GM18519 (cell line): ENCODE measurements around the gene ERLEC1.
"Not testable (repeated sequence)": the region's sequence is repeated elsewhere in the genome, so short reads cannot be mapped to it uniquely, and the experiment has no call there.

Source experiments
- ATAC-seq: cut with Tn5 transposase; IDR thresholded peaks from one replicate; pipeline ENCODE4 v1.9.1; 2021; ENCODE audit warnings: mild to moderate bottlenecking, moderate library complexity; ENCODE audit not compliant: unreplicated experiment, low FRiP score

The ERLEC1 gene

DNA sequence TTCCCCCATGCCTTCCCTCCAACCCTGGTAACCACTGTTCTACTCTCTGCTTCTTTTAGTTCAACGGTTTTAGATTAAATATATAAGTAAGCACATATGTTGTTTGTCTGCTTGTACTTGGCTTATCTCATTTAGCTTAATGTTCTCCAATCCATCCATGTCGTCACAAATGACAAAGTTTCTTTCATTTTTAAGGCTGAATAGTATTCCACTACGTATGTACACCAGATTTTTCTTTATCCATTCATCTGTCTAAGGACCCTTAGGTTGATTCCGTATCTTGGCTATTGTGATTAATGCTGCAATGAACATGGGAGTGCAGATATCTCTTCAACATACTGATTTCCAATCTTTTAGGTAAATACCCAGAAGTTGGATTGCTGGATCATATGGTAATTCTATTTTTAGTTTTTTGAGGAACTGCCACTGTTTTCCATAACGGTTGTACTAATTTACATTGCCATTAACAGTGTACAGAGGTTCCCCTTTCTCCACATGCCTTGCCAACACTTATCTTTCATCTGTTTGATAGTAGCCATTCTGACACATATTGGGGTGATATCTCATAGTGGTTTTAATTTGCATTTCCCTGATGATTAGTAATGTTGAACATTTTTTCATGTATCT, 8.2 kb upstream of the ERLEC1 start:
- no peak for ATAC-seq

- no peak for ATAC-seq
Observed at GRCh38 chr2:53780056-53780455, 6.8 kb upstream of the ERLEC1 start.

- ATAC-seq, result no peak
Observed at GRCh38 chr2:53782676-53783075, 4.2 kb upstream of the ERLEC1 start.

DNA sequence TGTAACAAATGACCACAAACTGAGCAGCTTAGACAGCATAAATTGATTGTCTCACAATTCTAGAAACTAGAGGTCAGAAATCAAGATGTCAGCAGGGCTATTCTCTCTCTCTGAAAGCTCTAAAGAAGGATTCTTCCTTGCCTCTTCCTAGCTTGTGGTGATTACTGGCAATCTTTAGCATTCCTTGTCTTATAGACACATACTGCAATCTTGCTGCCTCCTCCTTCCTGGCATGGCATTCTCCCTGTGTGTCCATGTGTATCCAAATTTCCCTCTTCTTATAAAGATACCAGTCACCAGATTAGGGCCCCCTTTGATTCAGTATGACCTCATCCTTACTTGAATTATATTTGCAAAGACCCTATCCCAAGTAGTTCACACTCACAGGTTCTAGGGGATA, 2.4 kb upstream of the ERLEC1 start:
- no peak for ATAC-seq

DNA sequence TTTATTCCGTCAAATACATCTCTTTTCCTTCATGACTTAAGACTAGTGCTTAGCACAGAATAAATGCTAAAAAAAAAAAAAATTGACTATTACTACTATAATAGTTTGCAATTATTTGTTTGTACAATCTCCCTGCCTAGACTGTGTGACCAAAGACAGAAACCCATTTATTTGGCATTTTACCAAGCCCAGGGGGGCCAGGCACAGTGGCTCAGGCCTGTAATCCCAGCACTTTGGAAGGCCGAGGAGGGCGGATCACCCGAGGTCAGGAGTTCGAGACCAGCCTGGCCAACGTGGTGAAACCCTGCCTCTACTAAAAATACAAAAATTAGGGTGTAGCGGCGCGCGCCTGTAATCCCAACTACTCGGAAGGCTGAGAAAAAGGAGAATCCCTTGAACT, 1.5 kb upstream of the ERLEC1 start:
- ATAC-seq, result no peak

GRCh38 chr2:53786352-53786704, 516 bp upstream of the ERLEC1 start:
- peak; percentile 0 for ATAC-seq

- ATAC-seq, result no peak
Observed at GRCh38 chr2:53787614-53788289, 908 bp downstream of the ERLEC1 start.

DNA sequence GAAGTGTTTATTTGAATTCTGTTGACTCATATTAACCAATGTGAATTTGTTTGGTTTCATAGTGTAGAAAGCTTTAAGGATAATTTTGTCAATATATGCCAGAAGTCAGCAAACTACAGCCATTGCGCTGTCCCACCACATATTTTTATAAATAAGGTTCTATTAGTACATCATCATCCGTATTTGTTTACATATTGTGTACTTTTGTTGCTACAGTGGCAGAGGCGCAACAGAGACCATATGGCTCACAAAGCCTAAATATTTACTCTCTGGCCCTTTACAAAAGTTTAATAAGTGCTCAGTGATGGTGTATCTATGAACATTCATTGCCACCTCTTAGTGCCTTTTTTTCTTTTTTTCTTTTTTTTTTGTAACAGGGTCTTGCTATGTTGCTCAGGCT, 6.4 kb downstream of the ERLEC1 start:
- ATAC-seq, result no peak

DNA sequence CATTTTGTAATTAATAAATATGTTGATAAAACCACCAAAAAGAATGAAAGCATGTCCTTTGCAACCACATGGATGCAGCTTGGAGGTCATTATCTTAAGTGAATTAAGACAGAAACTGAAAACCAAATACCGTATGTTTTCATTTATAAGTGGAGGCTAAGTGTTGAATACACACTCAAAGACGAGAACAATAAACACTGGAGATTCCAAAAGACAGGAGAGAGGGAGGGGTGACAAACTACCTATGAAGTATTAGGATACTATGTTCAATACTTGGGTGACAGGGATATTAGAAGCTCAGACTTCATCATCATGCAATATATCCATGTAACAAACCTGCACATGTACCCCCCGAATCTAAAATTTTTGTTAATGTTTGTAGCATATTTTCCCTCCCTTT, 7.0 kb downstream of the ERLEC1 start:
- ATAC-seq, result no peak

DNA sequence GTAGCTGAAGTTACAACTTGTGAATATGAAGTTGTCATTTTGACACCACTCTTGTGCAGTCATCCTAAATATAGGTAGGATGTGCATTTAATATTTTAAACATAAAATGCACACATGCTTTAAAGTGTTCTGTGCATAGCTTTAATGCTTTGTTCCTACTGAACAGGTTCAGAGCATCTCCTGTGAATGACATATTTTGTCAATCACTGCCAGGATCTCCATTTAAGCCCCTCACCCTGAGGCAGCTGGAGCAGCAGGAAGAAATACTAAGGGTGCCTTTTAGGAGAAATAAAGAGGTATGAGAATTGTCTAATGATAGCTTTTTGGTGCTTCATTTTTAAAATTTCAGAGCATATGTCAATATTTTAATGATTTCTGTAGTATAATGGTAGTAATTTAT, 14.7 kb downstream of the ERLEC1 start:
- ATAC-seq, result no peak

GRCh38 chr2:53802617-53803151, 15.8 kb downstream of the ERLEC1 start:
- no peak for ATAC-seq

DNA sequence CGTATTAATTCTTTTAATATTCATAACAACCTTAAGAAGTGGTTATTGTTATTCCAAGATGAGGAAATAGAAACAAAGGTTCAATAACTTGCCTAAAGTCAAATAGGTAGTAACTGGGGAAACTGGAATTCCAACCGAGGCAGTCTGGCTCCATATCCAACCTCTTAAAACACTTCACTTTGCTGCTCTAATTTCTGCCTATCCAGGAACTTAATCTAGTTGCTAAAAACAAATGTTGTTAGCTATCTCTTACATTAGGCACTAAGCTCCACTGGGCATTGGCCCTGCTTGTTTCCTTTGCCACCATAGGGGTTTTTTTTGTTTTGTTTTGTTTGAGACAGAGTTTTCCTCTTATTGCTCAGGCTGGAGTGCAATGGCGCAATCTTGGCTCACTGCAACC, 24.8 kb downstream of the ERLEC1 start:
- ATAC-seq, result no peak

DNA sequence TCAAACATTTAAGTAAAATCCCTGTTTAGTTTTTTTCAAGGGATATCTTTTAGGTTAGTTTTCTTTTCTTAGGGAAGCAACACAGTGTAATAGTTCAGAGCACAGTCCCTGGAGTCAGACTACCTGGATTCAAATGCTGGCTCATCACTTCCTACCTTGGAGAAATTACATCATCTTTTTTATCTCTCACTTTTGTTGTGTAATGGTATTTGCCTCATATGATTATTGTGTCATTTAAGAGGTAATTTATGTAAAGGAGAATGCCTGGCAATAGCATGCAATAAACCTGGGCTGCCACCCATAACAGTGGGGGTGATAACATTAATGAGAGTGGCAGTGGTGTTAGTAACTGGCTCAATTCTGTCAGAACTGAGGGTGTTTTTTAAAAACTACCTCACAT, 26.3 kb downstream of the ERLEC1 start:
- no peak for ATAC-seq

- no peak for ATAC-seq
Observed at GRCh38 chr2:53818854-53819435, 32.1 kb downstream of the ERLEC1 start.

DNA sequence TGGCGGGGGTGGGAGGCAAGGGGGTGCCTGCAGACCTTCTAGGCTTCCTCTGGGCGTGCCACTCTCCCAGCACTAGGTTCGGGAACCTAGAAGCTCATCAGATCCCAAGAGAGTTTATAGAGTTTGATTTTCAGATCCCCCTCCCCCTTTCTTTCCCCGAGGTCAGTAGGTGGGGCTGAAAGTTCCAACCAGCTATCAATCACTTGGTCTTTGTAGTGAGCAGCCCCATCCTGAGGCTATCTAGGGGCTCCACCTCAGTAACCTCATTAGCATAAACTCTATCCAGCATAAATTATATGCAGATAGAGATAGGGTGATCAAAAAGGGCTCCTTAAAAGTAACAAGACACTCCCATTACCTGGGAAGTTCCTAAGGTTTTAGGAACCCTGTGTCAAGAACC, 32.8 kb downstream of the ERLEC1 start:
- ATAC-seq, result no peak

DNA sequence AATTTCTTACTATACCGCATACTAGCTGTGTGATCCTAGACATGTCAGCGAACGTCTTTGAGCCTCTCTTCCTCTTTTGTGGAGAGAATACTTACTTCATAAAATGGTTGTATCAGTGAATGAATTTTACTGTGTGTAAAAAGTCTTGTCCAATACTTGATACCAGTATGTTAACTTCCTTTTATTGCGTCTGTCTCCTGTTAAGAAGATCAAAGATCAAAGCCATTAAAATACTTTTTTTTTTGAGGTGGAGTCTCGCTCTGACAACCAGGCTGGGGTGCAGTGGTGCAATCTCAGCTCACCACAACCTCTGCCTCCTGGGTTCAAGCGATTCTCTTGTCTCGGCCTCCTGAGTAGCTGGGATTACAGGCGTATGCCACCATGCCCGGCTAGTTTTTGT, 33.2 kb downstream of the ERLEC1 start:
- no peak for ATAC-seq

- no peak for ATAC-seq
Observed at GRCh38 chr2:53820711-53821110, 33.9 kb downstream of the ERLEC1 start.

- ATAC-seq, result no peak
Observed at GRCh38 chr2:53821810-53822209, 35.0 kb downstream of the ERLEC1 start.

DNA sequence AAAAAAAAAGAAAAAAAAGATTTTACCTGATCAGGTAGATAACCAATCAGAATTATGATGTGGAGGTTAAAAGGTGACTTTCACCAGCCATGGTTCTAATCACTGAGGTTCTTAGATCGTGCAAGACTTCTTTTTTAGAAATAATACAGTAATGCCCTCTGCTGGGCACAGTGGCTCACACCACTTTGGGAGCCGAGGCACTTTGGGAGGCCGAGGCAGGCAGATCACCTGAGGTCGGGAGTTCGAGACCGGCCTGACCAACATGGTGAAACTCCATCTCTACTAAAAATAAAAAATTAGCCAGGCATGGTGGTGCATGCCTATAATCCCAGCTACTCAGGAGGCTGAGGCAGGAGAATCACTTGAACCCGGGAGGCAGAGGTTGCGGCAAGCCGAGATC, 36.8 kb downstream of the ERLEC1 start:
- ATAC-seq, result not testable (repeated sequence)

DNA sequence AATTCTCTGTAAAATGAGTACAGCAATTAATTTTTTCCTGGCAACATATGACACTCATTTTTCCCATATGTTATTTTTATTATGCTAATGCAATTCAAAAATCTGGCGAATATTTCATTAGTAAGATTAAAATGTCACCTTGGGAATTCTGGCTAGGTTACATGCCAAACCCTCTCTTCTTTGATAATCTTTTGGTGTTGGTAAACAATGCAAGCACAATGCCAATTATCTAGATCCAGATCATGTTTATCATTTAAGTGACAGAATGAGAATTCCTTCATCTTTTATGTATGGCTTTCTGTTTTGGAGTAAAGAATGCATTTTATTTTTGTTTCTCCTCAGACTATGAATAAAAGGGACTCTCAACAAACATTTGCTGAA, 39.2 kb downstream of the ERLEC1 start:
- no peak for ATAC-seq

GRCh38 chr2:53826587-53827397, 39.9 kb downstream of the ERLEC1 start:
- ATAC-seq, result no peak
